ENCODE data around the gene GNG12. TPM values are rescaled to one million over a fixed set of nuclear protein-coding genes. Genes with fewer than 3 reads are reported as not detected.

The GNG12 gene
- total RNA-seq, 3 donors from 2014 or later = 85.0 to 191 (median 158) TPM

GRCh38 chr1:67749263-67749843, 83.9 kb downstream of the GNG12 start:
- H3K36me3 ChIP-seq (ENCODE audit: low read depth) = no peaks in the 10 kb centered on the region
- no peak overlapping the region for H3K4me3 ChIP-seq
- TF ChIP-seq CTCF (IDR thresholded peaks at IDR 0.05) = no peak
- intact Hi-C loops (cut with DNase I, micrococcal nuclease) = no loop called here
- no peaks in the 10 kb centered on the region for H3K9me3 ChIP-seq
- peak in 2 of 3 donors; percentile 52 to 54 for DNase-seq
- ATAC-seq = peak; percentile 68
- peaks cover 37% of the 10 kb centered on the region for H3K4me1 ChIP-seq (ENCODE audit: low read depth)

GRCh38 chr1:67748630-67749029, 84.6 kb downstream of the GNG12 start:
- TF ChIP-seq CTCF (IDR thresholded peaks at IDR 0.05) = no peak
- intact Hi-C loops (cut with DNase I, micrococcal nuclease) = no loop called here
- no peak for DNase-seq
- H3K4me1 ChIP-seq (ENCODE audit: low read depth) = peaks cover 34% of the 10 kb centered on the region
- ATAC-seq = peak; percentile 88
- H3K36me3 ChIP-seq (ENCODE audit: low read depth) = no peaks in the 10 kb centered on the region
- H3K9me3 ChIP-seq = no peaks in the 10 kb centered on the region
- H3K4me3 ChIP-seq = no peak overlapping the region

GRCh38 chr1:67747671-67748546, 85.4 kb downstream of the GNG12 start:
- DNase-seq (no peak), ATAC-seq (no peak)
- Histone ChIP-seq H3K4me3 (no peak overlapping the region), H3K9me3 (no peaks in the 10 kb centered on the region), H3K4me1 (ENCODE audit: low read depth) (peaks cover 34% of the 10 kb centered on the region), H3K36me3 (ENCODE audit: low read depth) (no peaks in the 10 kb centered on the region)
- no peak for TF ChIP-seq CTCF (IDR thresholded peaks at IDR 0.05)
- intact Hi-C loops (cut with DNase I, micrococcal nuclease) = no loop called here

- DNase-seq (no peak), ATAC-seq (no peak)
- Histone ChIP-seq H3K4me1 (ENCODE audit: low read depth) (peaks cover 39% of the 10 kb centered on the region), H3K36me3 (ENCODE audit: low read depth) (no peaks in the 10 kb centered on the region), H3K4me3 (no peak overlapping the region), H3K9me3 (no peaks in the 10 kb centered on the region)
- intact Hi-C loops (cut with DNase I, micrococcal nuclease) = no loop called here
- no peak for TF ChIP-seq CTCF (IDR thresholded peaks at IDR 0.05)
These were observed 87.2 kb downstream of the GNG12 start for GRCh38 chr1:67745875-67746698.

- peaks cover 17% of the 10 kb centered on the region for H3K4me1 ChIP-seq (ENCODE audit: low read depth)
- no peak for TF ChIP-seq CTCF (IDR thresholded peaks at IDR 0.05)
- H3K36me3 ChIP-seq (ENCODE audit: low read depth) = no peaks in the 10 kb centered on the region
- no peak for ATAC-seq
- DNase-seq = no peak
- intact Hi-C loops (cut with DNase I, micrococcal nuclease) = no loop called here
- no peak overlapping the region for H3K4me3 ChIP-seq
- H3K9me3 ChIP-seq = no peaks in the 10 kb centered on the region
These were observed 90.1 kb downstream of the GNG12 start for GRCh38 chr1:67743072-67743725.

Data from mucosa of descending colon (tissue), 3 donors.